GM19238 (cell line): Measurements from ENCODE around the gene RAB10.

ENCODE experiments used
- DNase-seq: peaks from one replicate; pipeline ENCODE4 v3.0.0; 2011; ENCODE audit warnings: low spot score; ENCODE audit not compliant: insufficient read length

RAB10 gene

DNA sequence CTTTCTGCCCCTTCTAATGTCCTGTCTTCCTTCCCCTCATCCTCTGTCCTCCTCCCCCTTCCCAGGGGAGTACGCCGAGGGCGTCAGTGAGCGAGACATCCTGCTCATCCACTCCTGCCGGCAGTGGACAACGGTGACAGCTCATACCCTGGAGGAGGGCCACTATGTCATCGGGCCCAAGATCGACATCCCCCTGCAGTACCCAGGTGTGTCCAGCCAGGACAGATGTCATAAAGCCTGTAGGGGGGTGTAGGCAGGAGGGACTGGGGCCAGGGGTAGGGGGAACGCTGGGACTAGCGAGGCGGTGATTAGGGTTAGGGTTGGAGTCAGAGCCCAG, 142.4 kb downstream of the RAB10 start:
- DNase-seq, result no peak

DNA sequence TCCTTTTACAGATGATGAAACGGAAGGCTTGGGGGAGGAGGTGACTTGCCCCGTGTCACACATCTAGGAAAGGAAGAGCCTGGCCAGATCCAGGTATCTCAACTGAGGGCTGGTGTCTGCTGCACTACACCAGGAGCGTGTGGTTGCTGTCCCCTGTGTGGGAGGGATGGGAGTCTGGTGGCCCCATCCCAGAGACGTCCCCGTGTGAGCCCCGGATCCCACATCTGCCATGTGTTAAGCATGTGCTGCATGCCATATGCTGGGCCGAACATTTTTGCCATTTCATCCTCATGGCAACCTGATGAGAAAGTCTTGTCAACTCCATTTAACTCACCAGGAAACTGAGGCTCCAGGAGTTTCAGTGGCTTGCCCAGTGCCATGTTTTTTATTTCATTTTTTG, 143.2 kb downstream of the RAB10 start:
- DNase-seq, result no peak

DNA sequence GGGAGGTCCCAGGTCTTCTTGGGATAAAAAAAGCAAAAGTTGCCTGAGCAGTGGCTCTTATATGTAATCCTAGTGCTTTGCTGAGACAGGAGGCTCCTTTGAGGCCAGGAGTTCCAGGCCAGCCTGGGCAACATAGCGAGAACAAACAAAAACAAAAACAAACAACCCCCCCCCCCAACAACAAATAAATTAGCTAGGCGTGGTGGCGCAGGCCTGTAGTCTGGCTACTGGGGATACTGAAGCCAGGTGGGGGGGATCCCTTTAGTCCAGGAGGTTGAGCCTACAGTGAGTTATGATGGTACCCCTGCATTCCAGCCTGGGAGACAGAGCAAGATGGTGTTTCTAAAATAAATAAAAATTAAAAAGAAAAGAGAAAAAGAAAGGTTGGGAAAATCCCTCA, 144.4 kb downstream of the RAB10 start:
- no peak for DNase-seq

DNA sequence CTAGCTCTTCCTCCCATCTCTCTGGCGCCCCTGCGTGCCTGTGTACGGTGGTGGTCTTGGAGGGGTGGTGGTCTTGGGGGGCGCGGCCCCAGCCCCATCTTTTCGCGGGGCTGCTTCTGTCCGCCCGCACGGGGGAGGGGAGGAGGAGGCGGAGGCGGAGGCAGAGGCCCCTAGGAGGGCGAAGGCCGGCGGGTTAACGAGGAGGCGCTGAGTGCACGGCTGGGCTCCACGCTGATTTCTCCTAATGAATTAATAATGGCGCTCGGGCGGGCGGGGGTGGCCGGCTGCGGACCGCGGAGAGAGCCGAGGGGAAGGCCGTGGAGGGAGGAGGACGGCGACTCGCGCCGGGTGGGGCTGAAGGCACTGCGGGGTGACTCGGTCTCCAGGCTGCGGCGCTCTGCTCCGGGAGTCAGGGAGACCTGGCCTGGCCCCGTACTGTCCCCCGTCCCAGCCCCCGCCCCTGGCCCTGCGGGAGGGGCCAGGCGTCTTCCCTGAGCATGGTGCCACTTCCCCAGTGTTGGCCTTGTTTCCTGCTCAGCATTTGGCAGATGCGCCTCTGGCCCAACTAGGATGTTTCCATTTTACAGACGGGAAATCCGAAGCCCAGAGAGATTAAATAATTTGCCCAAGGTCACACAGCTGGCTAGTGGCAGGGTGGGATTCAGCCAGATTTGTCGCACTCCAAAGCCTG, 145.0 kb downstream of the RAB10 start:
- DNase-seq, result no peak

DNA sequence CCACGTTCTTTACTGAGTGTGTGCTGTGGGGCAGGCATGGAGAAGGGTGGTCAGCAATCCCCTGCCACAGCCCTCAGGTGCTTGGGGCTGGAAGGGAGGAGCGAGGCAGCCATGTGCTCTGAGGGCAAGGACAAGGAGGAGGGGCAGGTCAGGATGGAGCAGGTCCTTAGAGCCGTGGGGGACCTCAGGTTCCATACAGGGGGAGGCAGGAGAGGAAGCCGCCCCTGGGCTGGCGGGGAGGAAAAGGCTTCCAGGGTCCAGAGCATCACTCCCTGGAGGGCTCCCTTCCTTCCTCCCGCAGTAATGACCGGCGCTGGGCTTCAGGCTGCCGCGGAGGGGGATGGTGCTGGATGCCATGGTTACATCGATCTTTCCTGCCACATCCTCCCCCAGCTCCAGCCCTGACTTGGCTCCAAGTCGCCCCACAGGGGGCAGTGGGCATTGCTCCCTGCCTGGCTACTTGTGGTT, 145.6 kb downstream of the RAB10 start:
- no peak for DNase-seq

DNA sequence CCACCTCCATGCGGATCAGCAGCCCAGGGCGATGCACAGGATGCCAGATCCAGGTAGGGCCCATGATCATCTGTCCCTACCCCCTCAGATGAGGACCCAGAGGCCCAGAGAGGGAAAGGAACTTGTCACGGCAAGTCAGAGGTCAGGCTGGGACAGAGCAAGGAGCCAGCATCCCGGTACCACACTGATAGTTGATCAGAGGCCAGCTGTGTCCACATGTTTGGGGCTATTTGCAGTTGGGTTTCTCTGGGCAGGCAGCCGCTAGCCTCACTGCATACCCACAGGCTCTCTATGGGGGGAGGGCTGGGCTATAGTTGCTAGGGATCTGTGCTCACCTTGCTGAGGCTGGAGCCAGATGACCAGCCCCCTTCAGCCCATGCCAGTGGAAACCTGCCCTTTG, 148.6 kb downstream of the RAB10 start:
- no peak for DNase-seq

DNA sequence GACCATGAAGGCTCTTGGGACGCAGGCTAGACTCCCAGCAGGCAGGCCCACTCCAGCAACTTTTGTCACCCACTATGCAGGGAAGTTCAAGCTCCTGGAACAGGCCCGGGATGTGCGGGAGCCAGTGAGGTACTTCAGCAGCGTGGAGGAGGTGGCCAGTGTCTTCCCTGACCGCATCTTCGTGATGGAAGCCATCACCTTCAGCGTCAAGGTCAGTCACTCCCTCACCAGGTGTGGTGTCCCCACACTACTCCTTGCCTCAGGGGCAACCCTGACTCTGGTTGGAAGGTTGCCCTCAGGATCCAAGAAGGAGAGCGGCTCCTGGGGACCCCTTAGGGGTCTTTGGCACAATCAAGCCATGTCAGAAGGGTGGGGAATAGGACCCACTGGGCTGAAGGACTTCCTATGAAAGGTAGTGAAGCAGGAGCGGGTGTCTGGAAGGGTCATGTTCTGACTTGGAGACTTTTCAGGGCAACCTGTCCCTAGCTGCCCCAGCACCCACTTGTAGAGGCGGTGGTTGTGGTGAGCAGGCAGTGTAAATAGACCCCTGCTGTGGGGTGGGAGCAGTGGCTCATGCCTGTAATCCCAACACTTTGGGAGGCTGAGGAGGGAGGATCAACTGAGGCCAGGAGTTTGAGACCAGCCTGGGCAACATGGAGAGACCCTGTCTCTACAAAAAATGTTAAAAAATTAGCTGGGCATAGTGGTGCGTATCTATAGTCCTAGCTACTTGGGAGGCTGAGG, 149.2 kb downstream of the RAB10 start:
- no peak for DNase-seq

DNA sequence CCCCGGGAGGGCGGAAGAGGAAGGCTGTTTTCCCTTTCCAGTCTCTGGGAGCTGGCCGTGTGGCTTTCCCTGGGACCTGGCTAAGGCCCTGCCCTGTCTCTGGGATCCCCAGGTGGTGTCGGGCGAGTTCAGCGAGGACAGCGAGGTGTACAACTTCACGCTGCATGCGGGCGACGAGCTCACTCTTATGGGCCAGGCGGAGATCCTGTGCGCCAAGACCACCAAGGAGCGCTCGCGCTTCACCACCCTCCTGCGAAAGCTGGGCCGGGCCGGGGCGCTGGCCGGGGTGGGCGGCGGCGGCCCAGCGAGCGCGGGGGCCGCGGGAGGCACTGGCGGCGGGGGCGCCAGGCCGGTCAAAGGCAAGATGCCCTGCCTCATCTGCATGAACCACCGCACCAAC, 150.2 kb downstream of the RAB10 start:
- DNase-seq, result no peak

DNA sequence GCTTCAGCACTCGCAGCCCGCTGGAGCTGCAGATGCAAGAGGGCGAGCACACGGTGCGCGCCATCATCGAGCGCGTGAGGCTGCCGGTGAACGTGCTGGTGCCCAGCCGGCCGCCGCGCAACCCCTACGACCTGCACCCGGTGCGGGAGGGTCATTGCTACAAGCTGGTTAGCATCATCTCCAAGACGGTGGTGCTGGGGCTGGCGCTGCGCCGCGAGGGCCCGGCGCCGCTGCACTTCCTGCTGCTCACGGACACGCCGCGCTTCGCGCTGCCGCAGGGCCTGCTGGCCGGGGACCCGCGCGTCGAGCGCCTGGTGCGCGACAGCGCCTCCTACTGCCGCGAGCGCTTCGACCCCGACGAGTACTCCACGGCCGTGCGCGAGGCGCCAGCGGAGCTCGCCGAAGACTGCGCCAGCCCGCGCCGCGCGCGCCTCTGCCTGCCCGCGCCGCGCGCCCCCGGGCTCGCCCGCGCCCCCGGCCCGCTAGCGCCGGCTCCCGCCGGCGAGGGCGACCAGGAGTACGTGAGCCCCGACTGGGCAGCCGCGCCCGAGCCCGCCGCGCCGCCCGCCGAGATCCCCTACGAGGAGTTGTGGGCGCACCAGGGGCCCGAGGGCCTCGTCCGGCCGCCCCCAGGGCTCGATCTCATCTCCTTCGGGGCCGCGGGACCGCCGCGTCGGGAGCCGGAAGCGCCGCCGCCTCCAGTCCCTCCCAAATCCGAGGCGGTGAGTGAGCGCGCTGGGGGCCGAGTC, 150.8 kb downstream of the RAB10 start:
- peak; percentile 88 for DNase-seq

DNA sequence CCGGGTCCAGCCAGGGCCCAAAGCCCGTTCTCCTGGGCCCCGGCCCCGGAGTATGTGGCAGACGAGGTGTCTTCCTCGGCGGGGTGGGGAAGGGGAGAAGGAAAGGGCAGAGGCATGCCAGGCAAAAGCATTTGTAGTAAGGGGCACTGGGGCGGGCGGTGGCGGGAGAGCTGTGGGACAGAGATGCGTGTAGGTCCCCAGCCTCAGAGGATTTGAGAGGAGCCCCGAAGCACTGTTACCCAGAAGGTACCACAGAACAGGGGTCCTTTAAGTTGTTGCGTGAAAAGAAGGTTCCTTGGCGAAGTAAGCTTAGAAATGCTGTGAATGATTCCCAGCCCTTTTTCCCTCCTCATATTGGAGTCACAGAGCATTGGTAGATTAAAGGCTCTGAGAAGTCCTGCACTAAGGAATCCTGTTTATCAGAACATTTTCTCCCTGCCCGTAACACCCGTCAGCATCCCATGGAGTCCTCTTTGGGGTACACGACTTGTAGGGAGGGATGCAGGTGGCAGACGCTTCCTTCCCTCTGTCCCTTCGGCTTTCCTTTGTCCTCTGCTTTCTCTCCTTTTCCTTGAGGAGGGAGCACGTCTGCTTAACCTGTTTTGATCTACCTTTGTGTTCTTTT, 151.5 kb downstream of the RAB10 start:
- no peak for DNase-seq

DNA sequence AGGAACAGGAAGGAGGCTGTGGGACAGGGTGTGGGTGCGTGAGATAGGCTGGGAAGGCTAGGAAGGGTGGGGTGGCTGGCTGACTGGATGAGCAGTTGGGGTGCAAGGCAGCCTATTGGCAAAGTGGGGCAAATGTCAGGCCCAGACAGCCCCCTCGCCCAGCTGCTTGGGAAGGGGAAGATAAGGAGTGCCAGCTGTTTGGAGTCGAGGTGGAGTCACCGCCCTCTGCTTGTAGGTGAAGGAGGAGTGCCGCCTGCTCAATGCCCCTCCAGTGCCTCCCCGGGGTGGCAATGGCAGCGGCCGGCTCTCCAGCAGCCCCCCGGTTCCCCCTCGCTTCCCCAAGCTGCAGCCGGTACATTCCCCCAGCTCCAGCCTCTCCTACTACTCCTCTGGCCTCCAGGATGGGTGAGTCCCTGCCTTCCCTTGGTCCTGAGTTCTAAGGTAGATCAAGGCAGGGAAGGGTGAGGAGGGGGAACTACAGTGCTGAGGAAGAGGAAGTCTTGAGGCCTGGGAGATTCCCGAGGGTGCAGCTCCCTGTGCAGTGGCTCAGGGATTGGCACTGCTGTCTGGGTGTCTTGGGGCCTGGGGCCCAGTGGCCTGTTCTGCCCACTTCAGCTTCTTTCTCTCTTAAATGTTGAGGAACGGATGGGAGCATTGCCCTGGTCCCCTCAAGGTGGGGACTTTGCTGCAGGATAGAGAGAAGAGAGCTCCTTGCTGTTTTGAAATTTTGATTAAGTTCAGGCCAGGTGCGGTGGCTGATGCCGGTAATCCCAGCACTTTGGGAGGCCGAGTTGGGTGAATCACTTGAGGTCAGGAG, 152.3 kb downstream of the RAB10 start:
- no peak for DNase-seq
